Measurements from ENCODE around the gene ZNF76. TPM values are rescaled to one million over a fixed set of nuclear protein-coding genes. Genes with fewer than 3 reads are reported as not detected.

Gene ZNF76
- total RNA-seq, 2 experiments from 2014 or later, result 31.0 to 59.5 TPM

DNA sequence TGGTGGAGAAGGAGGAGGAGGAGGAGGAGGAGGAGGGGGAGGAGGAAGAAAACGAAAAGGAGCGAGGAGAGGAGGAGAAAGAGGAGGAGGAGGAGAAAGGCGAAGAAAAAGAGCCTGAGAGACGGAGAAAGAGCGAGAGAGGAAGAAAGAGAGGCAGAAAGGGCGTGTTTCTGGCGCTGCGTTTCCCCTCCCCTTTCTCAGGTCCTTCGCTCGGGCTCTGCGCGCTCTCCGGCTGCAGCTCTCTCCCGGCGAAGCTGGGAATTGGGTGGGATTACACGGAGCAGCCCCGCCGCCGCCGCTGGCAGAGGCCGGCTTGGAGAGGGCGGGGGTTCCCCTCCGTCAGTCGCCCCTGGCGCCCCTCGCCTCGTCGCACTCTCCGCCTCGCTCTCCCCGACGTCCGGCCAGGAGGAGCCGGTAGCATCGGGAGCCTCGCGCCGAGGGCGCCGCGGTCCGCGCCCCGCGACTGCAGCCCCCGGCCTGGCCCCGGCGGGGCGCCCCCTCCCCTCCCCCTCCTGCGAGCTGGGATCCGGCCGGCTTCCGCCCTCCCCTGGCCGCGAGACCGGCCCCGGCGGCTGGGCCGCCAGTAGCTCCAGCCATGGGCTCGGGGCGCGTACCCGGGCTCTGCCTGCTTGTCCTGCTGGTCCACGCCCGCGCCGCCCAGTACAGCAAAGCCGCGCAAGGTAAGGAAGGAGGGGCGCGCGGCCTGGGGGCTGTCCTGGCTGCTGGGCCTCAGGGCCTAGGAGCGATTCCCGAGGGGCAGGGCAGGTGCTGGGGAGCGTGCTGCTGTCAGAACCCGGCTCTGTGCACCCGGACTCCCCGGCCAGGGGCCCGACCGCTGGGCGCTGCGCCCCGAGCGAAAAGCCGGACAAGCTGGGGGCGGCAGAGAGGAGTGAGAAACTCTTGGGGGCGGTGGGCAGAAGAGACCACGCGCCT, 45.4 kb upstream of the ZNF76 start, which contains the start of gene SCUBE3:
SCUBE3 (plus strand) TSS at position 133 of the 933 bp plus-strand sequence; CDS start at position 596, 463 bp downstream.
- Histone ChIP-seq H3K9me2 (ENCODE audit: insufficient read depth, low read length) (no peaks in the 10 kb centered on the region), H3K27ac (ENCODE audit: low read depth, low read length, poor library complexity, severe bottlenecking) (no peak within 1 kb of the TSS), H3K36me3 (ENCODE audit: insufficient read depth, low read length) (no peaks in the 10 kb centered on the region), H2AFZ (ENCODE audit: low read length) (no peak within 1 kb of the TSS), H3K4me1 (ENCODE audit: insufficient read depth, low read length, poor library complexity, severe bottlenecking) (peaks cover 6% of the 10 kb centered on the region), H4K20me1 (ENCODE audit: insufficient read depth, low read length) (no peaks in the 10 kb centered on the region), H3K79me2 (ENCODE audit: insufficient read depth, low read depth, low read length) (no peaks in the 10 kb centered on the region), H3K4me2 (ENCODE audit: low read length) (no peak within 1 kb of the TSS), H3K9me3 (ENCODE audit: low read length) (no peaks in the 10 kb centered on the region), H3K4me3 (ENCODE audit: low read depth, low read length, poor library complexity, severe bottlenecking) (no peak within 1 kb of the TSS)
- TF ChIP-seq CTCF (conservative IDR thresholded peaks at IDR 0.05; ENCODE audit: low read length), result no peak
- TF ChIP-seq EZH2phosphoT487 (IDR thresholded peaks at IDR 0.05; ENCODE audit: borderline replicate concordance, low read depth, low read length), result no peak
- intact Hi-C loops (cut with micrococcal nuclease; ENCODE audit: unreplicated experiment), result no loop called here
- POLR2A ChIA-PET, result no interaction called here
- no TSS peak for BruUV-seq (replicated peaks)
- CTCF ChIA-PET (ENCODE audit: unreplicated experiment), result no interaction called here
- DNase-seq (ENCODE audit: low spot score), result no peak

GRCh38 chr6:35214869-35215664, 44.5 kb upstream of the ZNF76 start:
- Histone ChIP-seq H3K9me3 (ENCODE audit: low read length) (no peaks in the 10 kb centered on the region), H3K4me1 (ENCODE audit: insufficient read depth, low read length, poor library complexity, severe bottlenecking) (no peaks in the 10 kb centered on the region), H3K36me3 (ENCODE audit: insufficient read depth, low read length) (no peaks in the 10 kb centered on the region), H3K79me2 (ENCODE audit: insufficient read depth, low read depth, low read length) (no peaks in the 10 kb centered on the region), H2AFZ (ENCODE audit: low read length) (no peak overlapping the region), H3K27ac (ENCODE audit: low read depth, low read length, poor library complexity, severe bottlenecking) (no peak overlapping the region), H3K4me3 (ENCODE audit: low read depth, low read length, poor library complexity, severe bottlenecking) (no peak overlapping the region), H3K9me2 (ENCODE audit: insufficient read depth, low read length) (no peaks in the 10 kb centered on the region), H4K20me1 (ENCODE audit: insufficient read depth, low read length) (no peaks in the 10 kb centered on the region; the same call in 1 of the 2 replicates), H3K4me2 (ENCODE audit: low read length) (no peak overlapping the region)
- ChIA-PET POLR2A (interaction anchor here (1.0 kb wide), 1 partner anchor 15 kb away, joined by 3 read pairs; no protein-coding TSS in a partner anchor), CTCF (ENCODE audit: unreplicated experiment) (no interaction called here)
- no TSS peak for BruUV-seq (replicated peaks)
- intact Hi-C loops (cut with micrococcal nuclease; ENCODE audit: unreplicated experiment), result no loop called here
- TF ChIP-seq EZH2phosphoT487 (IDR thresholded peaks at IDR 0.05; ENCODE audit: borderline replicate concordance, low read depth, low read length) (no peak), CTCF (conservative IDR thresholded peaks at IDR 0.05; ENCODE audit: low read length) (no peak)
- DNase-seq (ENCODE audit: low spot score), result no peak

Measured in OCI-LY7 (cell line).